GM12878 (cell line): ENCODE data around the gene CZIB. TPM values are rescaled to one million over a fixed set of nuclear protein-coding genes. Genes with fewer than 3 reads are reported as not detected.

Experiments
- BRCA1 ChIP-seq: IDR thresholded peaks from 2 replicates; pipeline ENCODE4 v1.6.1; 2011; ENCODE audit warnings: low read depth, low read length, improper control_type of control experiment
- CREM ChIP-seq: IDR thresholded peaks from 2 replicates; pipeline ENCODE4 v1.6.1; 2014; ENCODE audit warnings: antibody characterized with exemption, low read depth
- ELK1 ChIP-seq: IDR thresholded peaks from 2 replicates; pipeline ENCODE4 v1.6.1; 2012; ENCODE audit warnings: low read depth, low read length, improper control_type of control experiment
- HDAC2 ChIP-seq: fragments of 200-600 bp; sonication (generic); IDR thresholded peaks from 2 replicates; pipeline ENCODE4 v1.6.1; 2017
- IRF3 ChIP-seq: fragments of 450-650 bp; IDR thresholded peaks from 2 replicates; pipeline ENCODE4 v1.6.1; 2014; ENCODE audit warnings: mild to moderate bottlenecking
- IRF5 ChIP-seq: fragments of 450-650 bp; IDR thresholded peaks from 2 replicates; pipeline ENCODE4 v1.6.1; 2017; ENCODE audit warnings: borderline replicate concordance
- KDM1A ChIP-seq: fragments of 200-600 bp; sonication (generic); IDR thresholded peaks from 2 replicates; pipeline ENCODE4 v1.6.1; 2016; ENCODE audit warnings: borderline replicate concordance
- MTA2 ChIP-seq: fragments of 450-650 bp; IDR thresholded peaks from 2 replicates; pipeline ENCODE4 v1.6.1; 2016; ENCODE audit warnings: low read depth, mild to moderate bottlenecking, moderate library complexity
- PRDM15 ChIP-seq: fragments of 450-650 bp; formaldehyde crosslinking; IDR thresholded peaks from 2 replicates; pipeline ENCODE4 v1.4.0; 2020; ENCODE audit warnings: mild to moderate bottlenecking, moderate library complexity
- REST ChIP-seq: IDR thresholded peaks from 2 replicates; pipeline ENCODE4 v1.6.1; 2012; ENCODE audit warnings: mild to moderate bottlenecking, low read depth, low read length
- SUZ12 ChIP-seq: fragments of 200-600 bp; sonication (generic); IDR thresholded peaks from one replicate; pipeline ENCODE4 v1.6.1; 2018; ENCODE audit warnings: antibody characterized with exemption, mild to moderate bottlenecking; ENCODE audit not compliant: unreplicated experiment
- ZBTB33 ChIP-seq: fragments of 450-650 bp; IDR thresholded peaks from 2 replicates; pipeline ENCODE4 v1.6.1; 2017; ENCODE audit warnings: mild to moderate bottlenecking
- ZZZ3 ChIP-seq: IDR thresholded peaks from 2 replicates; pipeline ENCODE4 v1.6.1; 2011; ENCODE audit warnings: low read depth; ENCODE audit not compliant: control insufficient read depth, insufficient read length
- polyA plus RNA-seq, 11 experiments: library from polyadenylated mRNA; depleted of rRNA in 4 of 11; unstranded in 6 of 11; stranded (reverse) in 5 of 11; fragments of >200 nt; fragmentation: Nextera tagmentation in 4 of 11; fragmentation: Illumina TruSeq in 1 of 11; extraction: Ambion mirVana in 4 of 11; extraction: Trizol in 1 of 11; gene quantifications; 1 replicate in 1 of 11; 2 replicates in 10 of 11; pipeline versions ENCODE4 v1.2.1 to v1.2.3, GENCODE V29; 2011 to 2016; ENCODE audit warnings: inconsistent platforms in 2 of 11, missing spikeins in 2 of 11, low read depth in 1 of 11
- total RNA-seq, 4 experiments: library from RNA; depleted of rRNA in 3 of 4; stranded (reverse); fragments of >200 nt in 3 of 4; fragmentation: Illumina TruSeq in 1 of 4; extraction: Trizol in 1 of 4; gene quantifications; 2 replicates each; pipeline versions ENCODE4 v1.2.1 to v1.2.3, GENCODE V29; 2013 to 2021

CZIB gene
- total and polyA plus RNA-seq, 10 of the 15 experiments (the other 5 are each of a cell fraction or from before 2014, with no cell fraction given), result 36.1 to 68.3 (median 50.4) TPM

- no peak for TF ChIP-seq PRDM15 (CRISPR knock-in tag)
- peak; percentile 100 for TF ChIP-seq CREM
- TF ChIP-seq KDM1A, result no peak
- TF ChIP-seq SUZ12, result no peak
- no peak for TF ChIP-seq IRF5
- no peak for TF ChIP-seq REST
- no peak for TF ChIP-seq ZZZ3
- no peak for TF ChIP-seq MTA2
- no peak for TF ChIP-seq IRF3
- no peak for TF ChIP-seq HDAC2
- TF ChIP-seq ZBTB33, result no peak
- TF ChIP-seq ELK1, result peak; percentile 96
- TF ChIP-seq BRCA1, result peak; percentile 37; the same call in 1 of the 2 replicates
These were observed 18.0 kb upstream of the CZIB start, which contains the start of gene MAGOH (continued) for GRCh38 chr1:53238197-53239155.
